ENCODE measurements around the gene SH3RF1. TPM values are rescaled to one million over a fixed set of nuclear protein-coding genes. Genes with fewer than 3 reads are reported as not detected.

Gene SH3RF1
- total RNA-seq, 1 donor from 2014 or later = 25.6 TPM

GRCh38 chr4:169248645-169249044 lies 22.1 kb downstream of the SH3RF1 start:
- Histone ChIP-seq H3K36me3 (ENCODE audit: control insufficient read depth, insufficient read depth, low read length) (no peaks in the 10 kb centered on the region), H3K4me3 (ENCODE audit: low read depth, low read length) (no peak overlapping the region), H3K27me3 (ENCODE audit: control insufficient read depth, insufficient read depth, low read length) (no peaks in the 10 kb centered on the region)
- DNase-seq (ENCODE audit: low read depth) = no peak
- no peak for TF ChIP-seq CTCF (IDR thresholded peaks at IDR 0.05; ENCODE audit: insufficient read depth, low read length, poor library complexity, severe bottlenecking)

- no peaks in the 10 kb centered on the region for H3K36me3 ChIP-seq (ENCODE audit: control insufficient read depth, insufficient read depth, low read length)
- no peaks in the 10 kb centered on the region for H3K27me3 ChIP-seq (ENCODE audit: control insufficient read depth, insufficient read depth, low read length)
- H3K4me3 ChIP-seq (ENCODE audit: low read depth, low read length) = no peak overlapping the region
- no peak for TF ChIP-seq CTCF (IDR thresholded peaks at IDR 0.05; ENCODE audit: insufficient read depth, low read length, poor library complexity, severe bottlenecking)
- no peak for DNase-seq (ENCODE audit: low read depth)
Measured at GRCh38 chr4:169246957-169247396, 23.8 kb downstream of the SH3RF1 start.

GRCh38 chr4:169246279-169246678 lies 24.5 kb downstream of the SH3RF1 start:
- no peak for TF ChIP-seq CTCF (IDR thresholded peaks at IDR 0.05; ENCODE audit: insufficient read depth, low read length, poor library complexity, severe bottlenecking)
- no peak for DNase-seq (ENCODE audit: low read depth)
- no peak overlapping the region for H3K4me3 ChIP-seq (ENCODE audit: low read depth, low read length)
- no peaks in the 10 kb centered on the region for H3K27me3 ChIP-seq (ENCODE audit: control insufficient read depth, insufficient read depth, low read length)
- no peaks in the 10 kb centered on the region for H3K36me3 ChIP-seq (ENCODE audit: control insufficient read depth, insufficient read depth, low read length)

- DNase-seq (ENCODE audit: low read depth) = no peak
- TF ChIP-seq CTCF (IDR thresholded peaks at IDR 0.05; ENCODE audit: insufficient read depth, low read length, poor library complexity, severe bottlenecking) = no peak
- Histone ChIP-seq H3K36me3 (ENCODE audit: control insufficient read depth, insufficient read depth, low read length) (no peaks in the 10 kb centered on the region), H3K27me3 (ENCODE audit: control insufficient read depth, insufficient read depth, low read length) (no peaks in the 10 kb centered on the region), H3K4me3 (ENCODE audit: low read depth, low read length) (no peak overlapping the region)
Measured at GRCh38 chr4:169245061-169245460, 25.7 kb downstream of the SH3RF1 start.

- Histone ChIP-seq H3K4me3 (ENCODE audit: low read depth, low read length) (no peak overlapping the region), H3K36me3 (ENCODE audit: control insufficient read depth, insufficient read depth, low read length) (no peaks in the 10 kb centered on the region), H3K27me3 (ENCODE audit: control insufficient read depth, insufficient read depth, low read length) (no peaks in the 10 kb centered on the region)
- DNase-seq (ENCODE audit: low read depth) = no peak
- no peak for TF ChIP-seq CTCF (IDR thresholded peaks at IDR 0.05; ENCODE audit: insufficient read depth, low read length, poor library complexity, severe bottlenecking)
Measured at GRCh38 chr4:169243825-169244609, 26.7 kb downstream of the SH3RF1 start.

- TF ChIP-seq CTCF (IDR thresholded peaks at IDR 0.05; ENCODE audit: insufficient read depth, low read length, poor library complexity, severe bottlenecking) = no peak
- H3K4me3 ChIP-seq (ENCODE audit: low read depth, low read length) = no peak overlapping the region
- no peaks in the 10 kb centered on the region for H3K27me3 ChIP-seq (ENCODE audit: control insufficient read depth, insufficient read depth, low read length)
- no peaks in the 10 kb centered on the region for H3K36me3 ChIP-seq (ENCODE audit: control insufficient read depth, insufficient read depth, low read length)
- no peak for DNase-seq (ENCODE audit: low read depth)
Measured at GRCh38 chr4:169241464-169241863, 29.3 kb downstream of the SH3RF1 start.

Measured in kidney epithelial cell (primary cell).